HCT116 (cell line): ENCODE measurements around the gene VPS45. TPM values are rescaled to one million over a fixed set of nuclear protein-coding genes. Genes with fewer than 3 reads are reported as not detected.

Experiments used
- ATAC-seq: fragments of 200-7000 bp; cut with Tn5 transposase; 2 replicates; pipeline ENCODE4 v1.9.1; 2020; ENCODE audit warnings: mild to moderate bottlenecking, moderate library complexity
- BruUV-seq: library from RNA; stranded (reverse); fragments of 400-500 nt; replicated peaks from 2 replicates; lab custom pipeline; 2021; lab: Mats Ljungman, UMichigan
- CTCF ChIA-PET: fragments of 300-600 bp; sonication (Branson Sonifier 250); formaldehyde crosslinking; loops from one replicate; lab custom pipeline; 2021; ENCODE audit warnings: antibody characterized with exemption; lab: Charles Lee
- POLR2A ChIA-PET: fragments of 300-600, 350-600 bp; sonication (Branson Sonifier 250); formaldehyde crosslinking; loops from one replicate; lab custom pipeline; 2021; ENCODE audit warnings: antibody characterized with exemption; lab: Charles Lee
- RAD21 ChIA-PET, 2 experiments: fragments of 300-600 bp; sonication (Branson Sonifier 250); formaldehyde crosslinking; loops; one replicate each; lab custom pipeline; 2023; ENCODE audit warnings: low total read pairs in 2 of 2; ENCODE audit not compliant: uncharacterized antibody in 2 of 2, unreplicated experiment in 2 of 2, low non-redundant PET in 1 of 2; lab: Charles Lee
- DNase-seq: peaks from one replicate; pipeline ENCODE4 v3.0.0-alpha.2; 2010; ENCODE audit warnings: low read depth, low spot score
- H2AFZ ChIP-seq: fragments of 200-600 bp; shearing (Covaris generic), sonication (generic); 2 replicates; pipeline ENCODE4 v1.6.1; 2017; ENCODE audit warnings: low read depth, mixed run types, mixed read lengths, antibody characterized with exemption, low read length; ENCODE audit not compliant: poor library complexity, severe bottlenecking
- H3K27ac ChIP-seq: 2 replicates; pipeline ENCODE4 v1.5.1; 2012; ENCODE audit warnings: low read depth, low read length
- H3K27me3 ChIP-seq: fragments of 200-600 bp; sonication (generic); 2 replicates; pipeline ENCODE4 v1.6.1; 2016; ENCODE audit warnings: mixed run types, low read length, mixed read lengths; ENCODE audit not compliant: insufficient read depth
- H3K36me3 ChIP-seq, 2 experiments: fragments of 200-500 bp in 1 of 2; fragments of 200-600 bp in 1 of 2; sonication (Bioruptor generic) in 1 of 2; sonication (generic) in 1 of 2; 2 replicates each; pipeline versions ENCODE4 v1.5.1 to v1.6.1; 2014 to 2016; ENCODE audit warnings: low read length in 2 of 2, inconsistent platforms in 1 of 2, mixed read lengths in 1 of 2, mixed run types in 1 of 2; ENCODE audit not compliant: insufficient read depth in 2 of 2, control insufficient read depth in 1 of 2
- H3K4me1 ChIP-seq, 2 experiments: fragments of 200-600 bp in 1 of 2; sonication (generic) in 1 of 2; 2 replicates each; pipeline versions ENCODE4 v1.5.1 to v1.6.1; 2012 to 2017; ENCODE audit warnings: low read length in 2 of 2, inconsistent platforms in 1 of 2, mild to moderate bottlenecking in 1 of 2, mixed read lengths in 1 of 2, mixed run types in 1 of 2, moderate library complexity in 1 of 2; ENCODE audit not compliant: insufficient read depth in 2 of 2, control insufficient read depth in 1 of 2
- H3K4me2 ChIP-seq: fragments of 200-600 bp; sonication (generic); 2 replicates; pipeline ENCODE4 v1.6.1; 2017; ENCODE audit warnings: mixed run types, low read length, mixed read lengths
- H3K4me3 ChIP-seq, 2 experiments: fragments of 200-600 bp in 1 of 2; sonication (generic) in 1 of 2; replicated peaks in 1 of 2; 2 replicates each; pipeline ENCODE4 v1.5.1; 2011 to 2016; ENCODE audit warnings: low read length in 2 of 2, control low read depth in 1 of 2, low read depth in 1 of 2, mild to moderate bottlenecking in 1 of 2, mixed read lengths in 1 of 2, mixed run types in 1 of 2
- H3K79me2 ChIP-seq: fragments of 200-600 bp; sonication (generic); 2 replicates; pipeline ENCODE4 v1.6.1; 2017; ENCODE audit warnings: mild to moderate bottlenecking, mixed run types, low read length, moderate library complexity, mixed read lengths; ENCODE audit not compliant: insufficient read depth
- H3K9ac ChIP-seq: fragments of 200-600 bp; sonication (generic); 2 replicates; pipeline ENCODE4 v1.6.1; 2016; ENCODE audit warnings: low read length, mixed read lengths
- H3K9me2 ChIP-seq: fragments of 200-600 bp; sonication (generic), shearing (Covaris generic); 2 replicates; pipeline ENCODE4 v1.6.1; 2017; ENCODE audit warnings: mixed run types, mild to moderate bottlenecking, moderate library complexity; ENCODE audit not compliant: insufficient read depth
- H3K9me3 ChIP-seq, 2 experiments: fragments of 200-500 bp in 1 of 2; fragments of 200-600 bp in 1 of 2; sonication (Bioruptor generic) in 1 of 2; sonication (generic) in 1 of 2; 2 replicates each; pipeline ENCODE4 v1.6.1; 2014 to 2017; ENCODE audit warnings: low read length in 2 of 2, mixed read lengths in 2 of 2, inconsistent platforms in 1 of 2, low read depth in 1 of 2, mild to moderate bottlenecking in 1 of 2, mixed run types in 1 of 2, moderate library complexity in 1 of 2; ENCODE audit not compliant: control insufficient read depth in 1 of 2, insufficient read depth in 1 of 2
- H4K20me1 ChIP-seq: fragments of 200-600 bp; sonication (generic), shearing (Covaris generic); 2 replicates; pipeline ENCODE4 v1.6.1; 2017; ENCODE audit warnings: mixed run types, mild to moderate bottlenecking, moderate library complexity; ENCODE audit not compliant: insufficient read depth
- ATF3 ChIP-seq: IDR thresholded peaks from 2 replicates; pipeline ENCODE4 v1.6.1; 2012
- CTCF ChIP-seq, 3 experiments: fragments of 200-600 bp in 1 of 3; sonication (generic) in 1 of 3; IDR thresholded peaks in 2 of 3; conservative IDR thresholded peaks in 1 of 3; 2 replicates each; pipeline ENCODE4 v1.5.1; 2012 to 2017; ENCODE audit warnings: low read depth in 2 of 3, low read length in 2 of 3, antibody characterized with exemption in 1 of 3, borderline replicate concordance in 1 of 3, control low read depth in 1 of 3, mild to moderate bottlenecking in 1 of 3, mixed read lengths in 1 of 3, mixed run types in 1 of 3, moderate library complexity in 1 of 3; ENCODE audit not compliant: insufficient read depth in 1 of 3
- ELF1 ChIP-seq: IDR thresholded peaks from 2 replicates; pipeline ENCODE4 v1.6.1; 2012; ENCODE audit warnings: low read depth, borderline replicate concordance
- FOSL1 ChIP-seq: IDR thresholded peaks from 2 replicates; pipeline ENCODE4 v1.6.1; 2012; ENCODE audit warnings: low read depth
- JUND ChIP-seq: IDR thresholded peaks from 2 replicates; pipeline ENCODE4 v1.6.1; 2012
- TCF7L2 ChIP-seq: IDR thresholded peaks from 2 replicates; pipeline ENCODE4 v1.7.0; 2011; ENCODE audit warnings: borderline replicate concordance, inconsistent platforms; ENCODE audit not compliant: insufficient read depth, insufficient read length; ENCODE audit errors: extremely low read depth
- YY1 ChIP-seq: IDR thresholded peaks from 2 replicates; pipeline ENCODE4 v1.6.1; 2011; ENCODE audit warnings: low read length, low read depth, moderate library complexity, mild to moderate bottlenecking; ENCODE audit not compliant: insufficient replicate concordance; ENCODE audit errors: extremely low read depth
- ZNF274 ChIP-seq: fragments of 200-500 bp; sonication (Bioruptor generic); IDR thresholded peaks from 2 replicates; pipeline ENCODE4 v1.6.1; 2014; ENCODE audit warnings: mild to moderate bottlenecking, low read depth, low read length, inconsistent platforms
- intact Hi-C: fragments of 100-400 bp; cut with micrococcal nuclease; formaldehyde crosslinking; loops from 2 replicates; pipeline ENCODE4 v1.10.0; 2022
- total RNA-seq: library from RNA; stranded (reverse); gene quantifications from one replicate; pipeline ENCODE4 v1.2.1, GENCODE V29; 2021; ENCODE audit not compliant: unreplicated experiment
- TF ChIP-seq, protein P1 (sequence below): IDR thresholded peaks from 2 replicates; pipeline ENCODE4 v1.6.1; 2012

The VPS45 gene
- total RNA-seq, 1 experiment from 2014 or later: 28.1 TPM

DNA sequence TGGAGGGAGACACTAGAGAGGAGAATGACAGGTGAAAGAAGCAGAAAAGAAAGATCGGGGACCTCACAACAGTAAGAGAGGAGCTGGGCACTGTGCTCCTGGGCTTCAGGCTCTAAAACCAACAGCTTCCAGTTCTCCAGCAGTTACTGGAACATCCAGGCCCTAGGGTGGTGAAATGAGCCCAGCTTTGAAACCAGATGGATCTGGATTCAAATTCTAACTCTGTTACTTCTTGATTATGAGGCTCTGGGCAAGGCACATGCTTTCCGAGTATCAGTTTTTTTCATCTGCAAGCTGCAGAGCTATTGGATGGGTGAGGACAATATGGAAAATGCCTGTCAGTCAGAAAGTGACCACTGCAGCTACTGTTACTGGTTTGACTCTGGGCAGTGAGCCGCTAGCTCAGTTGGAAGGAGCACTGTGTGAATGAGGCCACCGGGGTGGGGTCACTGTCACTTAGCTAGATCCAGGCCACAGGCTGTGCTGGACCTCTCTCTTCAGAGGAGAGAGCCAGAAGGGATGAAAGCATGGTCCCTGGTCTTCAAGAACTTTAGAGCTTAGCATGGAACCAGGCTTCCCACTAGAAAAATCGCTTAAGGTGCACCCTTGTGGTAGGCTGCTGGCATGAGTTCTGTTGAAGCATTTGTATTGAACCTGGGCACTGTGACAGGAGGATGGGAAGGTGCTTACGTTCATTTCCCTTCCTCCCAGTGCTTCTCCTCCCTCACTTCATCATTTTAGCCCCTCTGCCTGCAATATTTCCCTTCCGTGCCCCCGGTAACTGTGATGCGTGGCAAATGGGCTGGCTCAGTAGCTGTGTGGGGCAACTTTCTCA lies 94.4 kb downstream of the VPS45 start:
- ATAC-seq (peak; percentile 37; the same call in 1 of the 2 replicates), DNase-seq (no peak)
- RAD21 ChIA-PET: no interaction called here
- Histone ChIP-seq H3K79me2 (no peaks in the 10 kb centered on the region), H2AFZ (no peak overlapping the region), H4K20me1 (no peaks in the 10 kb centered on the region), H3K4me2 (no peak overlapping the region), H3K9ac (no peak overlapping the region), H3K4me1 (peaks cover 5 to 16% of the 10 kb centered on the region in 2 experiments; a peak in 2 of 4 replicates), H3K9me3 (no peaks in the 10 kb centered on the region), H3K27ac (no peak overlapping the region), H3K4me3 (no peak overlapping the region), H3K36me3 (peaks cover 0 to 3% of the 10 kb centered on the region in 2 experiments; a peak in 1 of 4 replicates), H3K9me2 (no peaks in the 10 kb centered on the region), H3K27me3 (no peaks in the 10 kb centered on the region)
- TF ChIP-seq, protein P1, sequence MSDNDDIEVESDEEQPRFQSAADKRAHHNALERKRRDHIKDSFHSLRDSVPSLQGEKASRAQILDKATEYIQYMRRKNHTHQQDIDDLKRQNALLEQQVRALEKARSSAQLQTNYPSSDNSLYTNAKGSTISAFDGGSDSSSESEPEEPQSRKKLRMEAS: no peak
- 0 out of 6 replicates have a peak, but pooled peaks of 1 of the 3 experiments have one; percentile 9 for TF ChIP-seq CTCF (IDR thresholded peaks at IDR 0.05 in 2 of 3, conservative IDR thresholded peaks at IDR 0.05 in 1 of 3; ENCODE audit: borderline replicate concordance in 1 of 3, insufficient read depth in 1 of 3, low read depth in 2 of 3, low read length in 2 of 3)
- POLR2A ChIA-PET: no interaction called here
- BruUV-seq: no TSS peak
- CTCF ChIA-PET: interaction anchor here (1.3 kb wide), 1 partner anchor 89 kb away, joined by 7 read pairs; no protein-coding TSS in a partner anchor
- intact Hi-C loops: no loop called here

DNA sequence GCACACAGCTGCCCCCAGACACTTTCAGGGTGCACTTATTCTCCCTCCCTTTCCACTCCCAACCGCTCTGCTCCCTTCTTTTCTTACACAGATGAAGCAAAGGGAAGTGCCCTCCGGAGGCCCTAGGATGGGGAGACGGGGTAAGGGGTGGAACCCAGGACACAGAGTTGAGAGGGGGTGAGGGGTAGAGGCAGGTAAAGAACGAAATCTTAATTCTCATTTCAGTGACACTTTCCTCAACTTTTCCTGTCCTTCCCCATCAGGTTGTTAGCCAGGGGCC lies 94.9 kb downstream of the VPS45 start:
- ChIA-PET RAD21 (no interaction called here), POLR2A (no interaction called here), CTCF (interaction anchor here (1.3 kb wide), 1 partner anchor 89 kb away, joined by 7 read pairs; no protein-coding TSS in a partner anchor)
- no peak overlapping the region for H2AFZ ChIP-seq
- no peaks in the 10 kb centered on the region for H3K9me2 ChIP-seq
- intact Hi-C loops: no loop called here
- H3K4me1 ChIP-seq: peaks cover 5 to 10% of the 10 kb centered on the region in 2 experiments; a peak in 2 of 4 replicates
- ATAC-seq (no peak), DNase-seq (no peak)
- H3K4me3 ChIP-seq: no peak overlapping the region
- H3K79me2 ChIP-seq: no peaks in the 10 kb centered on the region
- no peak overlapping the region for H3K4me2 ChIP-seq
- H3K27ac ChIP-seq: no peak overlapping the region
- no peaks in the 10 kb centered on the region for H4K20me1 ChIP-seq
- BruUV-seq: no TSS peak
- H3K9me3 ChIP-seq: no peaks in the 10 kb centered on the region
- no peaks in the 10 kb centered on the region for H3K27me3 ChIP-seq
- H3K9ac ChIP-seq: no peak overlapping the region
- H3K36me3 ChIP-seq: peaks cover 0 to 3% of the 10 kb centered on the region in 2 experiments; a peak in 1 of 4 replicates
- TF ChIP-seq ATF3: no peak
- no peak for TF ChIP-seq JUND
- no peak for TF ChIP-seq YY1
- TF ChIP-seq CTCF (IDR thresholded peaks at IDR 0.05 in 2 of 3, conservative IDR thresholded peaks at IDR 0.05 in 1 of 3; ENCODE audit: borderline replicate concordance in 1 of 3, insufficient read depth in 1 of 3, low read depth in 2 of 3, low read length in 2 of 3): no peak
- no peak for TF ChIP-seq FOSL1
- TF ChIP-seq ELF1: no peak
- no peak for TF ChIP-seq ZNF274
- TF ChIP-seq TCF7L2: no peak
